Brain microvascular endothelial cell (primary cell): Measurements from ENCODE around the gene SIL1.

Source experiments
- DNase-seq: peaks from one replicate; pipeline ENCODE4 v3.0.0-alpha.2; 2020
- H3K27ac ChIP-seq: fragments of 250-450 bp; sonication (Bioruptor Pico); 2 replicates; pipeline ENCODE4 v1.5.1; 2020; ENCODE audit warnings: mild to moderate bottlenecking, moderate library complexity
- H3K27me3 ChIP-seq: fragments of 250-450 bp; sonication (Bioruptor Pico); replicated peaks from 2 replicates; pipeline ENCODE4 v1.5.1; 2020; ENCODE audit warnings: mild to moderate bottlenecking
- H3K36me3 ChIP-seq: fragments of 250-450 bp; sonication (Bioruptor Pico); replicated peaks from 2 replicates; pipeline ENCODE4 v1.5.1; 2020; ENCODE audit warnings: mild to moderate bottlenecking
- H3K4me3 ChIP-seq: 2 replicates; pipeline ENCODE4 v1.5.1; 2011; ENCODE audit warnings: low read depth, mild to moderate bottlenecking, control low read depth, low read length, moderate library complexity
- CTCF ChIP-seq: IDR thresholded peaks from 2 replicates; pipeline ENCODE4 v1.5.1; 2011; ENCODE audit warnings: low read depth, mild to moderate bottlenecking, moderate library complexity, low read length, control low read depth, inconsistent platforms; ENCODE audit errors: missing control alignments
- in situ Hi-C: cut with HindIII; loops from 2 replicates; pipeline ENCODE4 v1.10.0; 2017; ENCODE audit warnings: low sequenced_read_pairs, low pct_ligation_motif_present

SIL1 gene

DNA sequence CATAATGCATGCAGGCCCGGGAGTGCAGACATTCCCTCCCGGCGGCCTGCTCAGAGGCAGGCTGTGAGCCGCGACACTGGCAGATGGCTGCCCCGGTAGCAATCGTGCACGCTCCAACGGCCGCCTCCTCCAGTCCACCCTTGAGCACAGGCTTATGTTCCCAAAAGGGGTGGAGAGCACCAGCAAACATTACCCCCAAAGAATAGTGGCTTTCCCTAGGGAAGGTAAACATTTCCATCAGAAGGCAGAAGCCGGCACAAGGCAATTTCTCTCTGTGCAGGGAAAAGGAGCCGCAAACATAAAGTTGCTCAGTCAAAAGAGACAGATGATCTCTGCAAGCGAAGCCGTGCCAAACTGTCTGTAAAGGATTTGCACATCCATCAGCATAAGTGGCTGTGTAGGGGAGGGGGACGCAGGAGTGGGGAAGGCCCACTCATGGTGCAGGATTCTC, 92.5 kb downstream of the SIL1 start:
- Histone ChIP-seq H3K4me3 (no peak overlapping the region), H3K27ac (no peak overlapping the region), H3K27me3 (no peaks in the 10 kb centered on the region), H3K36me3 (no peaks in the 10 kb centered on the region)
- in situ Hi-C loops: no loop called here
- no peak for DNase-seq
- no peak for TF ChIP-seq CTCF

GRCh38 chr5:139104577-139105276, 93.4 kb downstream of the SIL1 start:
- H3K27ac ChIP-seq: peak overlapping the region; percentile 24
- TF ChIP-seq CTCF: no peak
- H3K4me3 ChIP-seq: no peak overlapping the region
- in situ Hi-C loops: no loop called here
- H3K27me3 ChIP-seq: no peaks in the 10 kb centered on the region
- H3K36me3 ChIP-seq: no peaks in the 10 kb centered on the region
- DNase-seq: peak; percentile 72

DNA sequence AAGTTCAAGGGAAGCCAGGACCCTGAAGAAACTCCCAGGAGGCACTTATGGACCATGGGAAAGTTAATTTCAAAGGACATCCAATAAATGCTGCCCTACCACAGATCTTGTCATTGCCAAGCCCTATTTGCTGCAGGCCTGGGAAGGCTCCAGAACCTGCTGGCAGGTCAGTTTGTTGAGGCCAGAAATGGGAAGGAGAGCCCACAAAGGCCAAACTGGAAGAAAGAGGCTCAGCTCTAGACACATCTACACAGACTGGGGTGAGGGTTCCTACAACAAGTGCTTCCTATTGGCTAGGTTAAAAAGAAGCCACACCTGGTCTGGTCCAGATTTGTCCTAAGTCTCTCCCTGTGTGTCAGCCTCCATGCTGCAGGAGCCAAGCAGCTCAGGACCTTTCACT, 94.4 kb downstream of the SIL1 start:
- in situ Hi-C loops: no loop called here
- no peak for TF ChIP-seq CTCF
- no peak overlapping the region for H3K27ac ChIP-seq
- no peak for DNase-seq
- no peaks in the 10 kb centered on the region for H3K27me3 ChIP-seq
- H3K4me3 ChIP-seq: no peak overlapping the region
- no peaks in the 10 kb centered on the region for H3K36me3 ChIP-seq

- H3K27ac ChIP-seq: no peak overlapping the region
- H3K27me3 ChIP-seq: no peaks in the 10 kb centered on the region
- DNase-seq: peak; percentile 52
- H3K36me3 ChIP-seq: no peaks in the 10 kb centered on the region
- no peak overlapping the region for H3K4me3 ChIP-seq
- no peak for TF ChIP-seq CTCF
- in situ Hi-C loops: no loop called here
Measured at GRCh38 chr5:139100825-139101224, 97.3 kb downstream of the SIL1 start.

- Histone ChIP-seq H3K36me3 (no peaks in the 10 kb centered on the region), H3K27me3 (no peaks in the 10 kb centered on the region), H3K4me3 (no peak overlapping the region), H3K27ac (no peak overlapping the region)
- in situ Hi-C loops: no loop called here
- TF ChIP-seq CTCF: no peak
- no peak for DNase-seq
Measured at GRCh38 chr5:139094154-139095131, 103.7 kb downstream of the SIL1 start.
